GM12892 (cell line): Measurements from ENCODE around the gene CDH3.

Experiments
- POLR2A ChIP-seq: IDR thresholded peaks from 2 replicates; pipeline ENCODE4 v1.6.1; 2011; ENCODE audit warnings: low read depth, low read length, control low read depth
- POLR2AphosphoS5 ChIP-seq: IDR thresholded peaks from 2 replicates; pipeline ENCODE4 v1.6.1; 2011; ENCODE audit warnings: low read depth, low read length, control low read depth

DNA sequence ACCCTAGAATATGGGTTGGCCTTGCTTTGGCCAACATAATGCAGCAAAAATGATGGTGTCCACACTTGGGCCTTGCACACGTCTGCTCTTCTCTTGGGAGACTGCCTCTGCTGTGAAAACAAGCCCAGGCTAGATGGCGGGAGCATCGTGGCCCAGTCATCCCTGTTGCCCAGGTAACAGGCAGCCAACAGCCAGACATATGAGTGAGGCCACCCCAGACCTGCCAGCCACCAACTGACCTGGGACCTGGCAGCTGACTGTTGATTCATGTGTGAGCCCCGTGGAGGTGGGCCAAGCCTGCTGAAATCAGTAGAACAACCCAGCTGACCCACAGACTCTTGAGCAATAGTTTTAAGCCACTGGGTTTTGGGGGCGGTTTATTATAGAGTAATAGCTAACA lies 39.4 kb upstream of the CDH3 start:
- TF ChIP-seq POLR2AphosphoS5 (no peak), POLR2A (no peak)
